CD14-positive monocyte (primary cell): ENCODE data around the gene ATF1. TPM values are rescaled to one million over a fixed set of nuclear protein-coding genes. Genes with fewer than 3 reads are reported as not detected.

Source experiments
- DNase-seq, 3 donors: peaks; one replicate each; pipeline ENCODE4 v3.0.0-alpha.2; 2011 to 2022
- H2AFZ ChIP-seq: 2 replicates; pipeline ENCODE4 v1.6.0; 2012; ENCODE audit warnings: mild to moderate bottlenecking, low read depth, low read length, inconsistent platforms; ENCODE audit not compliant: insufficient read depth, poor library complexity, severe bottlenecking
- H3K27ac ChIP-seq, 2 donors: 1 replicate in 1 of 2; 2 replicates in 1 of 2; pipeline ENCODE4 v1.5.1; 2012 to 2013; ENCODE audit warnings: low read length in 2 of 2, control low read depth in 1 of 2, inconsistent platforms in 1 of 2, low read depth in 1 of 2, mild to moderate bottlenecking in 1 of 2
- H3K27me3 ChIP-seq, 2 donors: one replicate each; pipeline versions ENCODE4 v1.6.0 to v1.6.1; 2011 to 2013; ENCODE audit warnings: low read length in 2 of 2; ENCODE audit not compliant: control insufficient read depth in 2 of 2, insufficient read depth in 2 of 2
- H3K36me3 ChIP-seq, 2 donors: replicated peaks in 1 of 2; 1 replicate in 1 of 2; 2 replicates in 1 of 2; pipeline versions ENCODE4 v1.5.1 to v1.6.1; 2012 to 2013; ENCODE audit warnings: low read length in 2 of 2, control low read depth in 1 of 2, inconsistent platforms in 1 of 2, mild to moderate bottlenecking in 1 of 2; ENCODE audit not compliant: insufficient read depth in 2 of 2, control insufficient read depth in 1 of 2
- H3K4me1 ChIP-seq, 2 donors: 1 replicate in 1 of 2; 2 replicates in 1 of 2; pipeline versions ENCODE4 v1.5.1 to v1.6.1; 2012 to 2013; ENCODE audit warnings: low read length in 2 of 2, control low read depth in 1 of 2, inconsistent platforms in 1 of 2, mild to moderate bottlenecking in 1 of 2, moderate library complexity in 1 of 2; ENCODE audit not compliant: insufficient read depth in 2 of 2, control insufficient read depth in 1 of 2
- H3K4me2 ChIP-seq: replicated peaks from 2 replicates; pipeline ENCODE3; 2012; ENCODE audit warnings: low read length, moderate library complexity, mild to moderate bottlenecking; ENCODE audit not compliant: poor library complexity, severe bottlenecking; ENCODE audit errors: extremely low read depth
- H3K4me3 ChIP-seq, 3 experiments: fragments of 200-600 bp in 1 of 3; sonication (generic) in 1 of 3; replicated peaks in 1 of 3; 1 replicate in 2 of 3; 2 replicates in 1 of 3; pipeline ENCODE4 v1.5.1; 2011 to 2013; ENCODE audit warnings: low read length in 3 of 3, mild to moderate bottlenecking in 3 of 3, control low read depth in 2 of 3, low read depth in 2 of 3, inconsistent platforms in 1 of 3, moderate library complexity in 1 of 3
- H3K79me2 ChIP-seq: 2 replicates; pipeline ENCODE4 v1.6.0; 2012; ENCODE audit warnings: mild to moderate bottlenecking, control low read depth, inconsistent platforms, low read length, moderate library complexity; ENCODE audit not compliant: insufficient read depth
- H3K9ac ChIP-seq: 2 replicates; pipeline ENCODE4 v1.6.0; 2017; ENCODE audit warnings: low read length, mild to moderate bottlenecking; ENCODE audit not compliant: insufficient read depth, poor library complexity, severe bottlenecking
- H3K9me3 ChIP-seq, 2 donors: replicated peaks in 1 of 2; 1 replicate in 1 of 2; 2 replicates in 1 of 2; pipeline versions ENCODE4 v1.5.1 to v1.6.1; 2012 to 2013; ENCODE audit warnings: low read length in 2 of 2, control low read depth in 1 of 2; ENCODE audit not compliant: control insufficient read depth in 1 of 2, insufficient read depth in 1 of 2
- H4K20me1 ChIP-seq: 2 replicates; pipeline ENCODE4 v1.6.0; 2012; ENCODE audit warnings: mild to moderate bottlenecking, low read length, control low read depth, moderate library complexity; ENCODE audit not compliant: insufficient read depth
- H3K27ac Mint-ChIP-seq, 7 donors: one replicate each; pipeline ENCODE4 v1.8.0; 2020; ENCODE audit warnings: mild to moderate bottlenecking in 7 of 7, mixed read lengths in 7 of 7, moderate library complexity in 6 of 7, inconsistent platforms in 2 of 7
- H3K27me3 Mint-ChIP-seq, 3 donors: one replicate each; pipeline ENCODE4 v1.8.0; 2021 to 2022; ENCODE audit warnings: low read depth in 3 of 3, mild to moderate bottlenecking in 3 of 3, mixed read lengths in 3 of 3, moderate library complexity in 3 of 3, inconsistent platforms in 1 of 3
- H3K36me3 Mint-ChIP-seq, 2 donors: one replicate each; pipeline ENCODE4 v1.8.0; 2020; ENCODE audit warnings: mixed read lengths in 2 of 2, inconsistent platforms in 1 of 2, mild to moderate bottlenecking in 1 of 2
- H3K4me1 Mint-ChIP-seq: one replicate; pipeline ENCODE4 v1.8.0; 2020; ENCODE audit warnings: mild to moderate bottlenecking, mixed read lengths
- H3K4me3 Mint-ChIP-seq, 2 donors: one replicate each; pipeline ENCODE4 v1.8.0; 2020; ENCODE audit warnings: mild to moderate bottlenecking in 2 of 2, mixed read lengths in 2 of 2, moderate library complexity in 1 of 2
- H3K9me3 Mint-ChIP-seq, 7 donors: one replicate each; pipeline ENCODE4 v1.8.0; 2020 to 2022; ENCODE audit warnings: mixed read lengths in 7 of 7, mild to moderate bottlenecking in 6 of 7, moderate library complexity in 6 of 7, inconsistent platforms in 2 of 7
- CTCF ChIP-seq: fragments of 200-600 bp; IDR thresholded peaks from one replicate; pipeline ENCODE4 v1.8.0; 2022; ENCODE audit warnings: antibody characterized with exemption, mild to moderate bottlenecking
- WGBS: methylation state at CpG from one replicate; pipeline ENCODE4 v1.1.5; 2013; ENCODE audit warnings: missing lambda C conversion rate; ENCODE audit not compliant: insufficient coverage; 5-methylcytosine and 5-hydroxymethylcytosine counted together
- intact Hi-C, 2 donors: fragments of 100-400 bp; cut with micrococcal nuclease; formaldehyde crosslinking; loops; one replicate each; pipeline versions ENCODE4 v1.15.0 to v1.15.1; 2023
- polyA plus RNA-seq, 3 donors: library from polyadenylated mRNA; depleted of rRNA in 1 of 3; unstranded in 2 of 3; stranded (reverse) in 1 of 3; fragments of 300-500 nt in 2 of 3; fragments of >200 nt in 1 of 3; fragmentation: Illumina TruSeq in 2 of 3; gene quantifications; 1 replicate in 2 of 3; 2 replicates in 1 of 3; pipeline ENCODE4 v1.2.3, GENCODE V29; 2012 to 2021

The ATF1 gene
- polyA plus RNA-seq, 3 donors = 12.6 to 21.9 (median 21.5) TPM

- intact Hi-C loops = no loop called here
- Mint-ChIP-seq H3K36me3 (peaks cover 85 to 99% of the 10 kb centered on the region in 2 donors), H3K4me3 (no peak overlapping the region), H3K4me1 (no peaks in the 10 kb centered on the region), H3K9me3 (no peaks in the 10 kb centered on the region), H3K27ac (no peak overlapping the region), H3K27me3 (peaks cover 0 to 2% (median 0%) of the 10 kb centered on the region in 3 donors)
- H2AFZ ChIP-seq = no peak overlapping the region
- H4K20me1 ChIP-seq = no peaks in the 10 kb centered on the region
- 97% methylated on average over 2 of the region's 5 CpGs for WGBS
- H3K9me3 ChIP-seq = no peaks in the 10 kb centered on the region
- no peaks in the 10 kb centered on the region for H3K27me3 ChIP-seq
- DNase-seq = no peak
- H3K4me2 ChIP-seq = no peak overlapping the region
- peaks cover 95 to 99% of the 10 kb centered on the region in 2 donors for H3K36me3 ChIP-seq
- H3K4me3 ChIP-seq = no peak overlapping the region
- no peak overlapping the region for H3K9ac ChIP-seq
- no peaks in the 10 kb centered on the region for H3K79me2 ChIP-seq
- no peak overlapping the region for H3K27ac ChIP-seq
- H3K4me1 ChIP-seq = no peaks in the 10 kb centered on the region
- no peak for TF ChIP-seq CTCF
These were observed 38.6 kb upstream of the ATF1 start for GRCh38 chr12:50725011-50725942.

- no peak overlapping the region for H3K4me3 Mint-ChIP-seq
- H3K79me2 ChIP-seq = no peaks in the 10 kb centered on the region
- no peaks in the 10 kb centered on the region for H3K9me3 Mint-ChIP-seq
- H3K4me2 ChIP-seq = no peak overlapping the region
- H3K36me3 ChIP-seq = peaks cover 95 to 100% of the 10 kb centered on the region in 2 donors
- H3K27ac ChIP-seq = peak overlapping the region in 1 of 2 donors; percentile 6
- H3K36me3 Mint-ChIP-seq = peaks cover 86 to 99% of the 10 kb centered on the region in 2 donors
- WGBS = 88% methylated on average over 1 of the region's 2 CpGs
- no peaks in the 10 kb centered on the region for H3K27me3 ChIP-seq
- no peak overlapping the region for H3K27ac Mint-ChIP-seq
- TF ChIP-seq CTCF = no peak
- no peaks in the 10 kb centered on the region for H3K4me1 Mint-ChIP-seq
- H3K9ac ChIP-seq = no peak overlapping the region
- peaks cover 0 to 2% (median 0%) of the 10 kb centered on the region in 3 donors for H3K27me3 Mint-ChIP-seq
- H3K4me3 ChIP-seq = no peak overlapping the region
- intact Hi-C loops = no loop called here
- no peaks in the 10 kb centered on the region for H3K4me1 ChIP-seq
- H2AFZ ChIP-seq = no peak overlapping the region
- no peaks in the 10 kb centered on the region for H3K9me3 ChIP-seq
- no peaks in the 10 kb centered on the region for H4K20me1 ChIP-seq
- no peak for DNase-seq
These were observed 36.4 kb upstream of the ATF1 start for GRCh38 chr12:50727466-50727865.
